Measurements from ENCODE around the gene HMGXB3. TPM values are rescaled to one million over a fixed set of nuclear protein-coding genes. Genes with fewer than 3 reads are reported as not detected.

Gene HMGXB3
- total RNA-seq, 1 experiment from 2014 or later, result 26.9 TPM

GRCh38 chr5:150092159-150092787 lies 91.7 kb downstream of the HMGXB3 start:
- H3T11ph ChIP-seq (ENCODE audit: low read length), result no peak overlapping the region
- Mint-ChIP-seq H3K9me3 (no peaks in the 10 kb centered on the region), H3K4me1 (no peaks in the 10 kb centered on the region), H3K4me3 (no peak overlapping the region), H3K27me3 (ENCODE audit: low read depth) (peaks cover 22% of the 10 kb centered on the region), H3K36me3 (ENCODE audit: insufficient read depth in 1 of 3, low read depth in 3 of 3) (no peaks in the 10 kb centered on the region), H3K27ac (no peak overlapping the region)
- no peaks in the 10 kb centered on the region for H3K79me2 ChIP-seq (ENCODE audit: insufficient read depth, low read length)
- no peak overlapping the region for H3K23ac ChIP-seq (ENCODE audit: insufficient read length, low read depth, low read length)
- H3K9me3 ChIP-seq (ENCODE audit: control insufficient read depth, low read depth, low read length), result no peaks in the 10 kb centered on the region
- H4K8ac ChIP-seq (replicated peaks; ENCODE audit: insufficient read length, low read depth, low read length), result no peak overlapping the region
- H3K18ac ChIP-seq (ENCODE audit: insufficient read length, low read depth, low read length), result no peak overlapping the region
- H2BK15ac ChIP-seq (ENCODE audit: low read depth, low read length), result no peak overlapping the region
- no peaks in the 10 kb centered on the region for H3K23me2 ChIP-seq (ENCODE audit: insufficient read length, low read depth, low read length, poor library complexity, severe bottlenecking)
- H3K9ac ChIP-seq (ENCODE audit: extremely low read depth, insufficient read length, low read length), result no peak overlapping the region
- no peaks in the 10 kb centered on the region for H3K4me1 ChIP-seq (ENCODE audit: insufficient read depth, low read length)
- H3K56ac ChIP-seq (ENCODE audit: insufficient read length, low read depth, low read length), result no peak overlapping the region
- H3K27me3 ChIP-seq (ENCODE audit: insufficient read depth, low read length), result no peaks in the 10 kb centered on the region
- no peaks in the 10 kb centered on the region for H3K79me1 ChIP-seq (ENCODE audit: insufficient read depth, low read depth, low read length, poor library complexity, severe bottlenecking)
- no peak overlapping the region for H2BK5ac ChIP-seq (ENCODE audit: insufficient read length, low read length)
- H2AK5ac ChIP-seq (ENCODE audit: insufficient read length, low read length), result no peak overlapping the region
- H4K91ac ChIP-seq (ENCODE audit: insufficient read length, low read depth, low read length), result no peak overlapping the region
- H4K5ac ChIP-seq (ENCODE audit: insufficient read length, low read depth, low read length), result no peak overlapping the region
- no peak overlapping the region for H2BK20ac ChIP-seq (ENCODE audit: low read depth, low read length, poor library complexity, severe bottlenecking)
- H3K4me2 ChIP-seq (ENCODE audit: insufficient read depth, insufficient read length, low read length), result no peak overlapping the region
- WGBS (ENCODE audit: extremely low coverage, insufficient read length, low lambda C conversion rate), result no CpG with 5 or more reads among the region's 3 CpGs
- H3K4ac ChIP-seq (ENCODE audit: low read depth, low read length), result no peak overlapping the region
- no peak overlapping the region for H2BK120ac ChIP-seq (ENCODE audit: low read depth, low read length, poor library complexity, severe bottlenecking)
- no peak for TF ChIP-seq CTCF (conservative IDR thresholded peaks at IDR 0.05)
- no peak overlapping the region for H2BK12ac ChIP-seq (ENCODE audit: insufficient read length, low read depth, low read length)
- no peak for DNase-seq
- H2AFZ ChIP-seq (ENCODE audit: low read length), result no peak overlapping the region
- no peaks in the 10 kb centered on the region for H4K20me1 ChIP-seq (ENCODE audit: control insufficient read depth, insufficient read depth, insufficient read length)
- no peak overlapping the region for H3K27ac ChIP-seq (ENCODE audit: insufficient read length, low read depth, low read length)
- H3K14ac ChIP-seq (ENCODE audit: insufficient read depth, low read length), result no peak overlapping the region

Data from H9 (cell line).